ENCODE measurements around the gene MYO1F.
"Not testable (repeated sequence)": the region's sequence is repeated elsewhere in the genome, so short reads cannot be mapped to it uniquely, and the experiment has no call there.

Gene MYO1F

DNA sequence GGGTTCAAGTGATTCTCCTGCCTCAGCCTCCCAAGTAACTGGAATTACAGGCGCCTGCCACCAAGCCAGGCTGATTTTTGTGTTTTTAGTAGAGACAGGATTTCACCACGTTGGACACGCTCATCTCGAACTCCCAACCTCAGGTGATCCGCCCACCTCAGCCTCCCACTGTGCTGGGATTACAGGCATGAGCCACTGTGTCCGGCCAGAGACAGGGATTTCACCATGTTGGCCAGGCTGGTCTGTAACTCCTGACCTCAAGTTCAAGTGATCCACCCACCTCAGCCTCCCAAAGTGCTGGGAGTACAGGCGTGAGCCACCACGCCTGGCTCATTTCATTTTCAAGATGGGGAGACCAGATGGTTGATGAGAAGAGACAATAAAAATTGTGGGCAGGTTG is 12.4 kb downstream of the MYO1F start:
- not testable (repeated sequence) for DNase-seq (ENCODE audit: low read depth)

DNA sequence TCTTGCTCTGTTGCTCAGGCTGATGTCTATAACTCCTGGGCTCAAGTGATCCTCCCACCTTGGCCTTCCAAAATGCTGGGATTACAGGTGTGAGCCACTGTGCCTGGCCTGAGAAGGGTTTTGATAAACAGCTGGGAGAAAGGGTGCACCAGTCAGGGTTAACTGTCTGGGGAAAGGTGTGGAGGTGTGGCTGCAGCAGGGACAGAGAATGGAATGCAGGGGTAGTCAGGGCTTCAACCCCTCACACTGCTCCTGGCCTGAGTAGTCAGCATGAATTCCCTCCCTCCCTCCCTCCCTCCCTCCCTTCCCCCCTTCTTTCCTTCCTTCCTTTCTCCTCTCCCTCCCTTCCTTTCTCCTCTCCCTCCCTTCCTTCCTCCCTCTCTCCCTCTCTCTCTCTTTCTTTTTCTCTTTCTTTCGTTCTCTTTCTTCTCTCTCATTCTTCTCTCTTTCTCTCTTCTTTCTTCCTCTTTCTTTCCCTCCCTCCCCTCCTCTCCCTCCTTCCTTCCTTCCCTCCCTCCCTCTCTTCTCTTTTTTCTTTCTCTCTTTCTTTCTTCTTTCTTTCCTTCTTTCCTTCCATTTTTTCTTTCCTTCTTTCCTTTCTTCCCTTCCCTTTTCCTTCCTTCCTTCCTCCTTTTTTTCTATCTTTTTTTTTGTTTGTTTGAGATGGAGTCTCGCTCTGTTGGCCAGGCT is 16.0 kb downstream of the MYO1F start:
- DNase-seq (ENCODE audit: low read depth), result no peak

DNA sequence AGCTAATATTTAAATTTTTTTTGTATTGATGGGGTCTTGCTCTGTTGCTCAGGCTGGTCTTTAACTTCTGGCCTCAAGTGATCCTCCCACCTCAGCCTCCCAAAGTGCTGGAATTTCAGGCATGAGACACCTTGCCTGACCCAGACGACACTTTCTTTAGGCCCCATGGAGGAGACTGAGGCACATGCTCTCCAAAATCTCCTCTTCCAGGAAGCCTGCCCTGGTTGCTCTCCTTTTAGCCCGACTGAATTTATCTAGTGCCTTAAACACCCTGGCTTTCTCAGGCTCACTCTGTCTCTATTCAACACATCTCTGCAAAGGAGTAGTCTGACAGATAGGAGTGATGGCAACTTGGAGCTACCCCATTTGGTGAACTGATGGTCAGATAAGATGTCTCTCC is 18.9 kb downstream of the MYO1F start:
- DNase-seq (ENCODE audit: low read depth), result no peak

DNA sequence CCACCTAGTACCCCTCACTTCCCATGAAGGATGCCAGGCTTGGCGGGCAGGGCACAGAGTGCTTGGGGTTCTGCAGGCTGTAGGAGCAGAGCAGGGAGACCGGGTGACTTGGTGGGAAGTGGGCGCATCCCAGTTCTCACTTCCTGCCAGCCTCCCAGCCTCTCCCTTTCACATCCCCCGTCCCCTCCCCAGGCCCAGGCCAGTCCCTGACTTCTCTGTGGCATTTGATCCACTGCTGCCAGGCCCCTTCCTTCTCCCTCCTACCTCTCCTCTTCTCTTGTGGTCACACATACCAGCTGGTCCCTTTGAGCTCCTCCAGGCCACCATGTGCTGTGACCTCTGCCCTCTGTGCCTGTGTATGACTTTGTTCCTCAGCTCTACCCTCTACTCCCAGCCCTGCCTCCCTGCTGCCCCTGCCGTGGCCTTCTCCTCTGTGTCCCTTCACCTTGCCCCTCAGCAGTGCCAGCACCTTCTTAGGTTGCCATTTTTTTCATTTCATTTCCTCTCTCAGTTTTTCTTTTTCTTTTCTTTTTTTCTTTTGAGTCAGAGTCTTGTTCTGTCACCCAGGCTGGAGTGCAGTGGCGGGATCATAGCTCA is 19.5 kb downstream of the MYO1F start:
- no peak for DNase-seq (ENCODE audit: low read depth)

DNA sequence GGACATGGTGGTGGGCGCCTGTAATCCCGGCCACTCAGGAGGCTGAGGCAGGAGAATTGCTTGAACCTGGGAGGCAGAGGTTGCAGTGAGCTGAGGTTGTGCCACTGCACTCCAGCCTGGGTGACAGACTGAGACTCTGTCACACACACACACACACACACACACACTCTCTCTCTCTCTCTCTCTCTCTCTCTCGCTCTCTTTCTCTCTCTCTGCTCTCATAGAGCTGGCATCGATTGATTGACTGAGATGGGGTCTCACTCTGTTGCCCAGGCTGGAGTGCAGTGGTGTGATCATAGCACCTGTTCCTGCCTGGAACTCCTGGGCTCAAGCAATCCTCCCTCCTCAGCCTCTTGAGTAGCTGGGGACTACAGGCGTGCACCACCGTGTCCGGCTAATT is 23.5 kb downstream of the MYO1F start:
- DNase-seq (ENCODE audit: low read depth), result not testable (repeated sequence)

DNA sequence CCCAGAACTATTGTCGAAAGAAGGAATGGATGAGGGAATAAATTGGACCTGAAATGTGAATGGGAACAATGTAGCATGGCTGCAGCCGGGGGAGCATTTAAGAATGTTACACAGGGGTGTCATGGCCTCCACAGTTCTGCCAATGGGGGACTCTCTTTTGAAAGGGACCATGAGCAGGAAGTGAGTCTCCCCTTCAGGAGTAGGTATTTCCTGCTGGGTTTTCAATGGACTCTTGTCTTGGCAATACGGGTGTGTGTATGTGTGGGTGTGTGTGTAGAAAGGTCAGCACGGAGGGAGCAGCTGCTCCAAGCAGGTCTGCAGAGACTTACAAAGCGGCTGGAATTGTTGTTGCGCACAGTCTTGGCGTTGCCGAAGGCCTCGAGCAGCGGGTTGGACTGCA is 24.4 kb downstream of the MYO1F start:
- no peak for DNase-seq (ENCODE audit: low read depth)

DNA sequence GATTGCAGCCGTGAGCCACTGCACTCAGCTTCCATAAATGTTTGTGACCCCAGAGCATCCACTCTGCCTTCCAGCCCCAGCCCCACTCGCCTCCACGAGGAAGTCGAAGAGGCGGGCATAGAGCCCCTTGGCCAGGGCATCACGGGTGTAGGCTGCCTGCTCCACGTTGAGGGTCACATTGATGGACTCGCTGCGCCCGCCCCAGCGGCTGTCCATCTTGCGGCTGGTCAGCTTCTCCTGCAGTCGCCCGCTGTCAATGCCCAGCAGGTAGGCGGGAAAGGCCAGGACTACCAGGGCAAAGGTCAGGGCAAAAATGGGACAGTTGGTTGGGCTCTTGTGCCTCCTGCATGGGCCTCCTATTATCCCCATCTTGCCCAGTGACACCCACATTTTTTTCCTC is 27.2 kb downstream of the MYO1F start:
- DNase-seq (ENCODE audit: low read depth), result no peak

DNA sequence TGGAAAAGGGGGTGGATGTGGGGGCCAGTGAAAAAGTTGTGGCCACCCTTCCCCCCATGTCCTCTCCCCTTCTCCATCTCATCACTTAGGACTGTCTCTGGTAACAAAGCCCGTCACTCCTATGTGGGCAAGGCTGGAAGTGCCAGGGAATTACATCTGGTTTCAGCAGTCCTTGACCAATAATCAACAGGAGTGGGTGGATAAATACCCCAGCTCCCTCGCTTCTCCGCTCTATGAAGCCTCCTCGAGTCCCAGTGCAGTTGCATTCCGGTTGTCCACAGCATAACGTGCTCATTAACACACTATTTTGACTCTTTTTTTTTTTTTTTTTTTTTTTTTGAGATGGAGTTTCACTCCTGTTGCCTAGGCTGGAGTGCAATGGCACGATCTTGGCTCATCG is 31.5 kb downstream of the MYO1F start:
- no peak for DNase-seq (ENCODE audit: low read depth)

DNA sequence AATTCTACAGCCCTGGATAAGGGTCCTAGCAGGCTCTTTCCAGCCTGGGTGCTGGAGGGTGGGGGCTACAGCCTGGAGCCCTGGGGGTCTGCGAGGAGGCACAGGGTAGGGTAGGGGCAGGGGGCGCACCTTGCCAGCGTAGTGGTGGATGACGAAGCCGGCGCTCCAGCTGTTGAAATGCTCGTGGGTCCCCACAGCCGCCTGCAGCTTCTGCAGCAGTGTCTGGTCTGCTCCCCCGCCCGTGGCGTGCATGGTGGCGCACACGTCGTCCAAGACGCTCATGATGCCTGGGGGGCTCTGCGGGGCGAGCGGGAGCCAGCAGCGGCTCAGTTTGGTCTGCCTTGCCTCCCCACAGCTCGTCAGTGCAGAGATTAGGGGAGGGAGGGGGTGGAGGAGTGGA is 33.1 kb downstream of the MYO1F start:
- no peak for DNase-seq (ENCODE audit: low read depth)

DNA sequence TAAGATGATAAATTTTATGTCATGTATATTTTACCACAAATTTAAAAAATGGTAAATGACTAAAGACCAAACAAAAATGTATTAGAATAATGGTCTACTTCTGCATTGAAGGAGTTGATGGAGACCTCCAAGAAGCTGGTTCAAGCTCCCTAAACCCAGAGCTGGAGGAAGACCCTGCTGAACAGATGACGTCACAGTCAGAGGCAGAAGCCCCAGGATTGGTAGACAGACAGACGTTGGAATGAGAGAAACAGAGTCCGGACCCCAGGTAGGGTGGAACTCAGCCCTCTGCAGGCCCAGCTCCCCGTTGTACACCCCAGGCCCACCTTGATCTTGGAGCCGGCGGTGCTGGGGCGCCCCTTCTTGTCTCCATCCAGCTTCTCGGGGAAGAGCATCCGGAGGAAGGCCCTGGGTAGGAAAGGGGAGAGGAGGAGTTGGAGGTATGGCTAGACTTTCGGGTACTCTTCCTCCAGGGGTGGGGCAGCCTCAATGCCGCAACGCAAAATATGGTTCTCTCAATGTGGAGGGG is 37.6 kb downstream of the MYO1F start:
- no peak for DNase-seq (ENCODE audit: low read depth)

DNA sequence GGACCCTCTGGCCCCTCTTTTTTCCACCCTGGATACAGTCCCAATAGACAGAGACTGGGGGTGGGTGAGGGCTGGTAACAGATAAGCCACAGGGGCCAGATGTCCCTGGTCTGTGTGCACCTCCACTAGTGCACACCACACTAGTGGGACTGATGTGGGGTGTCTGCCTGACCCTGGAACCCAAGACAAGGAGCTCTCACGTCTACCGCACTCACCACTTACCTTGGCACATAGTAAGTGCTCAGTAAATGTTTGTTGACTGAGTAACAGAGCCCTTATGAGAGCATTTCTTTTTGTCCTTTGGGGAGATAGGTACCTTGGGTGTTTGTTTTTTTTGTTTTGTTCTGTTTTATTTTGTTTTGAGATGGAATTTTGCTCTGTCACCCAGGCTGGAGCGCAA is 40.1 kb downstream of the MYO1F start:
- DNase-seq (ENCODE audit: low read depth), result no peak

DNA sequence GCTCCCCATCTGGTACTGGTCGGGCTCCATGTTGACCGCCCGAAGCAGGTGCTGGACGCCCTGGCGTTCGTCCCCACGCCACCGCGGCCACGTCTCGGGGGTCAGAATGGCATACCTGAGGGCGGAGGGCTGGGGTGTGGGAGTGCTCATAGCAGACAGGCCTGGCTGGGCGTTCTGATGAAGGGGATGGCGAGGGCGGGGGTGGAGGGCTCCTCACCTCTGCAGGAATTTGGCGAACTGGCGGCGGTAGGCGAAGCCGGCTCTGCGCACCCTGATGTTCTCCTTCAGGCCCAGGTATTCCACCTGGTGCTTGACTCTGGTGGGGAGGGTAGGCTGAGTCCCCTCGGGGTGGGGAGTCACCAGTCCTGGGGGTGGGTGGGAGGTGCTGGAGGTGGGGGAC is 41.0 kb downstream of the MYO1F start:
- no peak for DNase-seq (ENCODE audit: low read depth)

DNA sequence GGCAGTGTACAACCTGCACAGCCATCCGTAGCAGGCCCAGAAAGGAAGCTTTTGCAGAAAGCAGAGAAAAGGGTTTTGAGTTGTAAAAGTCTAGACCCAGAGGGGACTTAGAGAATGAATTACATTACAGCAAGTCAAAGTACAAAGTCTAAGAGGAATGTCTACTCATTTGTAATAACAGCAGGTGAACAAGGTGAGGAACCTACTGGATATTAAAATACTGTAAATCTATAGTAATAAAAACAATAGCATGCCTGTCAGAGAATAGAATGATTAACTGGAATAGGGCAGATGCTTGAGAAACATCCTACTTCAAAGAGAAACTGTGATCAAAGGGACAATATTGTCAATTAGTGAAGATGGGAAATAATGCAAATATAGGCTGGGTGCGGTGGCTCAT is 45.0 kb downstream of the MYO1F start:
- DNase-seq (ENCODE audit: low read depth), result no peak

DNA sequence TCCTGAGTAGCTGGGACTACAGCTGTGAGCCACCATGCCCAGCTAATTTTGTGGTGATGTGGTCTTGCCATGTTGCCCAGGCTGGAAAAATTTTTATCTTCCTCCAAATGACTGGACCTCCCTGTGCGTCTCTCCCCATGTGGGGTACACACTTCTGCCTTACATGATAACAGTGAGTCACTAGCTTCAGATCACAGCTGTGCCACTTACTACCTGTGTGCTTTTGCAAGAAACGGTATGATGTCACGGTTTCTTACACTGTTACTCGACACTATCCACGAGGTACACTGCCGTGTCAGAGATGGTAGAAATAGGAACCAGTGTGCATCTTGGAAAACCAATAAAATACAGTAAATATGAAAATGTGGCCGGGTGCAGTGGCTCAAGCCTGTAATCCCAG is 45.8 kb downstream of the MYO1F start:
- no peak for DNase-seq (ENCODE audit: low read depth)

DNA sequence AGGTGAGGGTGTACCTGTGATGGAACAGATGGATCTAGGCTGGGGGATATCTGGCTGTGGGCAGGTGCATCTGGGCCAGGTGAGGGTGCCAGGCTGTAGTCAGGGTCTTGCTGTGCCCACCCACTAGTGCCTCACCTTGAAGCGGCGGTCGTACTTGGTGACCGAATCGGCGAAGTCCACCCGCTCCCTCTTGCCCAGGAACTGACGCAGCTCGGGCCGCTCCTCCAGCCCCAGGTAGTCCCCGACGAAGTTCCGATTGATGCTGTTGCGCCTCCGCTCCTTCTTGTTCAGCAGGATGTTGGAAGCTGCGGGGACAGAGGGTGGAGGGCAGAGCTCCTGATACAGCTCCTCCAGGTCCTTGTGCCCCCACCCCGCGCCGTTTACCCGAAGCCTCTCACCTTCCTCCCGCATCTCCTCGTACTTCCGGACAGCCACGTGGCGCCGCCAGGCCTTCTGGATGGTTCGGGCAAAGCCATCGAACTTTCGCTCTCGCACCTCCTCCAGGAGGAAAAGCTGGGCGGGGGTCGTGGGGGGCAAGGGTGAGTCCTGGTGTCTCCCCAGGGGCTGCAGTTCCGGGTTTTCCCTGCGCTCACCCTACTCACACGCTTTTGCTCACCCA is 47.1 kb downstream of the MYO1F start:
- DNase-seq (ENCODE audit: low read depth), result no peak

DNA sequence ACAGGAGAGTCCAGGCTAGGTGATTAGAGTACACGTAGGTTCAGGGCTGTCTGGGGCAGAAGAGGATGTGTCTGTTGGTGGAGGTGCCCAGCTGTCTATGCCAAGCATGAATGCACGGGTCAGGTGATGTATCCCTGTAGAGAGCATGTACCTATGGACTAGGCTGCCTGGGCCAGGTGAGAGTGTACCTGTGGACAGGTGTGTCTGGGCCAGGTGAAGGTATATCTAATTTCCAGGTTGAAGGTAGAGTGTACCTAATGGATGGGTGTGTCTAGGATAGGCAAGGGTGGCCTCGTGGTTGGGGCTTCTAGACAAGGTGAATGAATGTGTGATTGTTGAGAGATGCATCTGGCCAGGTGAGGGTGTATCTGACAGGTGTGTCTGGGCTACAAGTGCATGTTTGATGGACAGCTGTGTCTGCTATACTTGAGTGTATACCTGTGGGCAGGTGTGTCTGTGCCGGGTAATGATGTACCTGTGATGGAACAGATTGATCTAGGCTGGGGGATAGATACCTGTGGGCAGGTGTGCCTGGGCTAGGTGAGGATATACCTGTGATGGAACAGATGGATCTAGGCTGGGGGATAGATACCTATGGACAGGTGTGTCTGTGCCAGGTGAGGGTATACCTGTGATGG is 47.8 kb downstream of the MYO1F start:
- DNase-seq (ENCODE audit: low read depth), result no peak

DNA sequence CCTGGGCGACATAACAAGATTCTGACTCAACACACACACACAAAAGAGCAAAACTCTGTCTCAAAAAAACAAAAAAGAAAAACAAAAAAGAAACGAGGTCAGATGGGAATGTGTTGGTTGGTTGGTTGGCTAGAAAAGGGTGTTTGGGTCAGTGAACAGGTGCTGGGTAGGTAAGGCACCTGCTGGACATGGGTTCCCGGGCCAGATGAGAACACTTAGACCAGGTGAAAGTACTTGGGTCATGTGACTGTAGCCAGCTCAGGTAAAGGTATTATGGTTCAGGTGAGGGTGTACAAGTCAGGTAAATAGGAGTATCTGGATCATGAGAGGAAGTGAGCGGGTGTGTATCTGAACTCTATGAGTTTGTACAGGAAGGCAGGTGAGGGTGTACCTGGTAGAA is 48.7 kb downstream of the MYO1F start:
- no peak for DNase-seq (ENCODE audit: low read depth)

DNA sequence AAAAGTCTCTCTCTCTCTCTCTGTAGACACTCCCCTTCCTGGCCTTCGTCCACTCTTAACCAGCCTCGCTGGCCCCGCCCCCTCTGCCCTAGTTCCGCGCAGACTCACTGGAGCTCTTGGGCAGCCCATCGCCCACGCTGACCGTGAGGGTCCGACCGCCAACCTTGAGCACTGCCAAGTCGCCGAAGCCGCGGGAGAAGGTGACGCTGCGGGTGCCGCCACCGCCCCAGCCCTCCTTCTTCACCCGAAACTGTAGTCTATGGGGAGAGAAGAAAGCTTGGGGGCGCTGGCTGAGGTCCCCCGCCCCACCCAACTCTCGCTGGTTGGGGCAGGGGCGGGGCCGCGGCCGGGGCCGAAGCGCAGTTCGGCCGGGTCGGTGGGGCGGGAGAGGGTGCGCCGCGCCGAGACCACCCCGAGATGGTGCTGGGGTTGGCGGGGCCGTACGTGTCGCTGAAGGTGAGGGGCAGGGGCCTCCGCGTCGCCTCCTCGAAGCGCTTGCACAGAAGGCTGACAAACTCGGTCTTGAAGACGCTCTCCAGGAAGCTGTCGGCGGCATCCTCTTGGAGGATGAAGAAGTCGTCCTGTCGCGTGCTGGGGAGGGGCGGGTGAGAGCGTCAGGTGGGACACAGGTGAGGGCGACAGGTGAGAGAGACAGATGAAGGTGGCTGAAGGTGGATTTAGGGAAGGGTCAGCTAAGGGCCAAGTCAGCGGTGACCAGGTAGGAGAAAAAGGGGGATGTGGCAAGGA is 50.7 kb downstream of the MYO1F start:
- DNase-seq (ENCODE audit: low read depth), result no peak

DNA sequence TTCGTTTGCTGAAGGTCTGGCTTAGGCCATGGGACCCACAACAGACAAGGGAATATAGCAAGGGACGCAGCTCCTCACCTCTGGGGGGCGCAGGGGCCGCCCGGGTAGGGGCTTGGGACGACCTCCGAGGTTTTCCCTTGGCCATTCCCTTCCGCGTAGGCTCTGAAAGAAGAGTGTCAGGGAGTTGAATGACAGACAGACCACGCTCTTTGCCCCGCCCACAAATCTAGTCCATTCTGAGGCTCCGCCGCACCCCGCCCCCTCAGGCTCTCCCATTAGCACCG is 51.9 kb downstream of the MYO1F start:
- DNase-seq (ENCODE audit: low read depth), result no peak

DNA sequence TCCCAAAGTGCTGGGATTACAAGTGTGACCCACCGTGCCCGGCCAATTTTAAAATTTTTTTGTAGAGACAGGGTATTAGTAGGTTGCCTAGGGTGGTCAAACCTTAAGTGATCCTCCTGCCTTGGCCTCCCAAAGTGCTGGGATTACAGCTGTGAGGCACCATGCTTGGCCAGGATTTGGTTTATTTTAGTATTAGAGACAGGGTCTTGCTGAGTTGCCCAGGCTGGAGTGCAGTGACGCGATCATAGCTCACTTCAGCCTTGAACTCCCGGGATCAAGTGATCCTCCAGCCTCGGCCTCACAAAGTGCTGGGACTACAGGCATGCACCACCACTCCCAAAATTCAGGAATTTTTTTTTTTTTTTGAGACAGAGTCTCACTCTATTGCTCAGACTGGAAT is 57.9 kb downstream of the MYO1F start:
- DNase-seq (ENCODE audit: low read depth), result no peak

DNA sequence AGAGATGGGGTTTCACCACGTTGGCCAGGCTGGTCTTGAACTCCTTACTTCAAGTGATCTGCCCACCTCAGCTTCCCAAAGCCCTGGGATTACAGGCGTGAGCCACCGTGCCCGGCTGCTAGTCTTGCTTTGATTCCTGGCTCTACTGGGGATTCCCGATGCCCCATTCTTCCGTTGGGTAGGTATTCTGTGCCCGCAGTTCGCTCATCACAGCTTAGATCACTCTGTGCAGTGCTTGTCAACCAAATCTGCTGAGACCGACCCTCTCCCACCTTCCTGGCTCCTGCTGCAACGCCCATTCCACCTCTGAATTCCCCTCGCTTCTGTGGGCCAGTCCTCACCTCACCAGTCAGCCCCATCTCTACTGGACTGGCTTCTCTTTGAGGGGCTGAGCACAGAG is 58.7 kb downstream of the MYO1F start:
- no peak for DNase-seq (ENCODE audit: low read depth)

DNA sequence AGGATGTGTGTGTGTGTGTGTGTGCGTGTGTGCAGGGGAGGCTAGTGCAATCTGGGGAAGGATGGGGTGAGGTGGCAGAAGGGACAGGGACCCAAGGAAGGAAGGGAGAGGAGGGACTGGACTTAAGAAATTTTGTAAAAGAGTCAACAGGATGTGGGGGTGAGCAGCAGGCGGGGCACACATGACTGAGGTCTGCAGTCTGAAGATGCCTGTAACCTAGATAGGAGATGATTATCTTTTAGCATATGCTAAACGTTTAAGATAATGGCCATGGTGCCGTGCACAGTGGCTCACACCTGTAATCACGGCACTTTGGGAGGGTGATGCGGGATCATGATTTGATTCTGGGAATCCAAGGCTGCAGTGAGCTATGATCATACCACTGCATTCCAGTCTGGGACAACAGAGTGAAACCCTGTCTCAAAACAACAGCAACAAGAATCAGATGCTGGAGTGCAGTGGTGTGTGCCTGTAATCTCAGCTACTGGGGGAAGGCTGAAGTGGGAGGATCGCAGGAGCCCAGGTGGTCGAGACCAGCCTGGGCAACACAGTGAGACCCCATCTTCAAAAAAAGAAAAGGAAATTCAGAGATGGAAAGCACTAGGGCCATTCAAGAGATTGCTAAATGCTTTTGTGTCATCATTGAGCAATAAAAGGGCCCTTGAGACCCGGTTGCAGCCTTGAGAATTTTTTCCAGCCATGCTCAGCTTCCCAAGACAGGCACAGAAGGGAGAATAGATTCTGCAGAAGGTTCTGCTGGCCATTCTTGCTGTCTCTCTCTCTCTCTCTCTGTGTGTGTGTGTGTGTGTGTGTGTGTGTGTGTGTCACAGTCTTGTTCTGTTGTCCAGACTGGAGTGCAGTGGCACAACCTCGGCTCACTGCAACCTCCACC is 59.4 kb downstream of the MYO1F start:
- peak; percentile 55 for DNase-seq (ENCODE audit: low read depth)
